Measurements from ENCODE around the gene ZNF107.
"Not testable (repeated sequence)": the region's sequence is repeated elsewhere in the genome, so short reads cannot be mapped to it uniquely, and the experiment has no call there.

The ZNF107 gene

DNA sequence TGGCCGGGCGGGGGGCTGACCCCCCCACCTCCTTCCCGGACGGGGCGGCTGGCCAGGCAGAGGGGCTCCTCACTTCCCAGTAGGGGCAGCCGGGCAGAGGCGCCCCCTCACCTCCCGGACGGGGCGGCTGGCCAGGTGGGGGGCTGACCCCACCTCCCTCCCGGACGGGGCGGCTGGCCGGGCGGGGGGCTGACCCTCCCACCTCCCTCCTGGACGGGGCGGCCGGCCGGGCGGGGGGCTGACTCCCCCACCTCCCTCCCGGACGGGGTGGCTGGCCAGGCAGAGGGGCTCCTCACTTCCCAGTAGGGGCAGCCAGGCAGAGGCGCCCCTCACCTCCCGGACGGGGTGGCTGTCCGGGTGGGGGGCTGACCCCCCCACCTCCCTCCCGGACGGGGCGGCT, 72.5 kb downstream of the ZNF107 start:
- FAIRE-seq = not testable (repeated sequence)

GRCh38 chr7:64738953-64739352, 73.0 kb downstream of the ZNF107 start:
- not testable (repeated sequence) for FAIRE-seq

- no peak for FAIRE-seq
Measured at GRCh38 chr7:64744680-64745079, 78.7 kb downstream of the ZNF107 start.

- FAIRE-seq = no peak
Measured at GRCh38 chr7:64747802-64748201, 81.9 kb downstream of the ZNF107 start.

- FAIRE-seq = no peak
Measured at GRCh38 chr7:64753032-64753431, 87.1 kb downstream of the ZNF107 start.

GRCh38 chr7:64755865-64756264, 89.9 kb downstream of the ZNF107 start:
- no peak for FAIRE-seq

- no peak for FAIRE-seq
Measured at GRCh38 chr7:64758151-64758550, 92.2 kb downstream of the ZNF107 start.

Data from TTC549 (cell line).